PC-9 (cell line): ENCODE data around the gene VASP. TPM values are rescaled to one million over a fixed set of nuclear protein-coding genes. Genes with fewer than 3 reads are reported as not detected.

ENCODE experiments used
- BruUV-seq: library from RNA; stranded (reverse); fragments of 400-500 nt; replicated peaks from 2 replicates; lab custom pipeline; 2021; lab: Mats Ljungman, UMichigan
- CTCF ChIA-PET: fragments of 300-600 bp; sonication (Branson Sonifier 250); formaldehyde crosslinking; loops from one replicate; lab custom pipeline; 2022; ENCODE audit warnings: antibody characterized with exemption; lab: Charles Lee
- POLR2A ChIA-PET: fragments of 300-600 bp; sonication (Branson Sonifier 250); formaldehyde crosslinking; loops from one replicate; lab custom pipeline; 2022; ENCODE audit warnings: antibody characterized with exemption; ENCODE audit not compliant: unreplicated experiment; lab: Charles Lee
- DNase-seq, 2 experiments: peaks; one replicate each; pipeline versions ENCODE4 v3.0.0 to v3.0.0-alpha.2; 2015 to 2022; ENCODE audit warnings: mixed read lengths in 1 of 2
- H2AFZ ChIP-seq: fragments of 200-600 bp; sonication (generic); 2 replicates; pipeline ENCODE4 v1.8.1; 2017; ENCODE audit warnings: antibody characterized with exemption
- H3F3A ChIP-seq: fragments of 200-600 bp; sonication (generic); 2 replicates; pipeline ENCODE4 v1.8.1; 2017; ENCODE audit warnings: antibody characterized with exemption, mild to moderate bottlenecking, low read depth; ENCODE audit not compliant: insufficient read depth
- H3K27ac ChIP-seq: fragments of 200-600 bp; sonication (generic); 2 replicates; pipeline ENCODE4 v1.6.1; 2016; ENCODE audit warnings: mixed run types
- H3K27me3 ChIP-seq: fragments of 200-600 bp; sonication (generic); 2 replicates; pipeline ENCODE4 v1.6.1; 2016; ENCODE audit warnings: low read depth, mixed run types; ENCODE audit not compliant: insufficient read depth
- H3K36me3 ChIP-seq: fragments of 200-600 bp; sonication (generic); 2 replicates; pipeline ENCODE4 v1.6.1; 2016; ENCODE audit warnings: low read depth, mixed run types
- H3K4me1 ChIP-seq: fragments of 200-600 bp; sonication (generic); replicated peaks from 2 replicates; pipeline ENCODE4 v1.6.1; 2016; ENCODE audit warnings: mixed run types; ENCODE audit not compliant: insufficient read depth
- H3K4me2 ChIP-seq: fragments of 200-600 bp; sonication (generic); 2 replicates; pipeline ENCODE4 v1.6.1; 2017; ENCODE audit warnings: mixed run types
- H3K4me3 ChIP-seq: fragments of 200-600 bp; sonication (generic); 2 replicates; pipeline ENCODE4 v1.6.1; 2016; ENCODE audit warnings: mixed run types
- H3K79me2 ChIP-seq: fragments of 200-600 bp; sonication (generic); 2 replicates; pipeline ENCODE4 v1.6.1; 2017; ENCODE audit warnings: low read depth, mixed run types
- H3K9me2 ChIP-seq: fragments of 200-600 bp; sonication (generic); 2 replicates; pipeline ENCODE4 v1.8.1; 2017; ENCODE audit warnings: mild to moderate bottlenecking; ENCODE audit not compliant: insufficient read depth
- H3K9me3 ChIP-seq: fragments of 200-600 bp; sonication (generic); 2 replicates; pipeline ENCODE4 v1.8.1; 2016; ENCODE audit warnings: low read depth; ENCODE audit not compliant: insufficient read depth
- H4K20me1 ChIP-seq: fragments of 200-600 bp; sonication (generic); 2 replicates; pipeline ENCODE4 v1.8.1; 2017; ENCODE audit not compliant: insufficient read depth
- CTCF ChIP-seq: fragments of 200-600 bp; sonication (generic); conservative IDR thresholded peaks from 2 replicates; pipeline ENCODE4 v1.6.1; 2017; ENCODE audit warnings: mixed run types, antibody characterized with exemption, mild to moderate bottlenecking, moderate library complexity
- EZH2 ChIP-seq: fragments of 200-600 bp; sonication (generic); IDR thresholded peaks from 2 replicates; pipeline ENCODE4 v1.8.0; 2017; ENCODE audit warnings: antibody characterized with exemption, low read depth
- intact Hi-C: fragments of 100-400 bp; cut with micrococcal nuclease; formaldehyde crosslinking; loops from one replicate; pipeline ENCODE4 v1.10.0; 2022; ENCODE audit not compliant: unreplicated experiment
- total RNA-seq: library from RNA; stranded (reverse); gene quantifications from 2 replicates; pipeline ENCODE4 v1.2.3, GENCODE V29; 2021

Gene VASP
- total RNA-seq, 1 experiment from 2014 or later: 123 TPM

- Histone ChIP-seq H3K36me3 (no peaks in the 10 kb centered on the region), H3K4me3 (peak overlapping the region; percentile 97), H3K9me3 (no peaks in the 10 kb centered on the region), H2AFZ (peak overlapping the region; percentile 90), H3K4me2 (peak overlapping the region; percentile 99), H3K27ac (peak overlapping the region; percentile 95), H3K27me3 (no peaks in the 10 kb centered on the region), H4K20me1 (peaks cover 20% of the 10 kb centered on the region), H3K4me1 (peaks cover 21% of the 10 kb centered on the region), H3F3A (peaks cover 46% of the 10 kb centered on the region), H3K79me2 (peaks cover 50% of the 10 kb centered on the region), H3K9me2 (no peaks in the 10 kb centered on the region)
- TF ChIP-seq CTCF (peak; percentile 74), EZH2 (no peak)
- POLR2A ChIA-PET: no interaction called here
- CTCF ChIA-PET: interaction anchor here (0.7 to 0.8 kb wide), 2 partner anchors 171 to 377 kb away, joined by 3 read pairs; no protein-coding TSS in a partner anchor
- BruUV-seq: no TSS peak
- intact Hi-C loops: loop anchor here (1.0 to 5.0 kb wide), 2 partner anchors 78 to 136 kb away; partner anchors contain the start of gene OPA3
- peak; percentile 85 to 96 for DNase-seq
Measured at GRCh38 chr19:45506246-45506988, 862 bp upstream of the VASP start.

DNA sequence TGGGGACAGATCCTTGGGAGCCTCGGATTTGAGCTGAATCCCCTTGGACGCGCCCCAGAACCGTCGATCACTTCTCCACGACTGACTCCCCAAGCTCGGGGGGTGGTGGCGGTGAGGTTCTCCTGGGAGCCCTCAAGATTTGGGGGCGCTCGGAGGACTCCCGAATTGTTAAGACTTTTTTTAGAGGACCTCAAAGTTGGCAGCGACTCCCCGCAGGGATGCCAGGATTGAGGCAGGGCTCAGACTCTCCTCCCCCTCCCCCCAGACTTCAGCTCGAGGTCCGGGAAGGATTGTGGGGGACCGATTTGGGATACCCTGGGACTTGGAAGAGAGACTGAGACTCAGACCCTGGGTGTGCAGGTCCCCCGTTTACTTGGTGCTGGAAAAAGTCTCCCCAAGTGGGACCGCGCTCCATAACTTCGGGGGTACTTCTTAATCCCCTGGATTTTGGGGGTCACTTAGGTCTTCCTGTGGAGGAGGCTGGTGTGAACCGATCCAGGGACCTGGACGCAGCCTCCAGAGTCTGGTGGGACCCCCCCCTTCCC is 665 bp downstream of the VASP start:
- H3K4me1 ChIP-seq: peaks cover 25% of the 10 kb centered on the region
- intact Hi-C loops: loop anchor here (5.0 kb wide), 1 partner anchor 134 kb away; no protein-coding TSS in a partner anchor
- no peaks in the 10 kb centered on the region; the same call in 1 of the 2 replicates for H3K36me3 ChIP-seq
- peak overlapping the region; percentile 99 for H3K4me2 ChIP-seq
- H3K79me2 ChIP-seq: peaks cover 65% of the 10 kb centered on the region
- no peaks in the 10 kb centered on the region for H3K27me3 ChIP-seq
- ChIA-PET CTCF (no interaction called here), POLR2A (interaction anchor here (0.6 to 0.8 kb wide), 4 partner anchors 133 to 629 kb away, joined by 3 to 8 read pairs (median 5); no protein-coding TSS in a partner anchor)
- BruUV-seq: TSS peak; percentile 41
- DNase-seq: no peak
- H3F3A ChIP-seq: peaks cover 38% of the 10 kb centered on the region
- no peaks in the 10 kb centered on the region for H3K9me2 ChIP-seq
- peaks cover 33% of the 10 kb centered on the region for H4K20me1 ChIP-seq
- H2AFZ ChIP-seq: peak overlapping the region; percentile 90; the same call in 1 of the 2 replicates
- peak overlapping the region; percentile 95 for H3K27ac ChIP-seq
- H3K4me3 ChIP-seq: peak overlapping the region; percentile 97
- H3K9me3 ChIP-seq: no peaks in the 10 kb centered on the region
- no peak for TF ChIP-seq EZH2
- TF ChIP-seq CTCF: no peak

- no peak for TF ChIP-seq CTCF
- TF ChIP-seq EZH2: no peak
- DNase-seq: peak in 1 of 2 experiments; percentile 54
- no peaks in the 10 kb centered on the region for H3K9me3 ChIP-seq
- H3K27me3 ChIP-seq: no peaks in the 10 kb centered on the region
- no peaks in the 10 kb centered on the region for H3K9me2 ChIP-seq
- POLR2A ChIA-PET: interaction anchor here (0.6 to 0.8 kb wide), 4 partner anchors 108 to 630 kb away, joined by 3 to 7 read pairs (median 3); no protein-coding TSS in a partner anchor
- H3K4me3 ChIP-seq: peak overlapping the region; percentile 97
- peaks cover 36% of the 10 kb centered on the region for H3F3A ChIP-seq
- intact Hi-C loops: loop anchor here (5.0 kb wide), 1 partner anchor 134 kb away; no protein-coding TSS in a partner anchor
- H3K79me2 ChIP-seq: peaks cover 70% of the 10 kb centered on the region
- H3K4me1 ChIP-seq: peaks cover 30% of the 10 kb centered on the region
- BruUV-seq: no TSS peak
- H2AFZ ChIP-seq: peak overlapping the region; percentile 50; the same call in 1 of the 2 replicates
- no peaks in the 10 kb centered on the region; the same call in 1 of the 2 replicates for H3K36me3 ChIP-seq
- peaks cover 37% of the 10 kb centered on the region for H4K20me1 ChIP-seq
- peak overlapping the region; percentile 99 for H3K4me2 ChIP-seq
- peak overlapping the region; percentile 95 for H3K27ac ChIP-seq
- CTCF ChIA-PET: interaction anchor here (0.6 kb wide), 1 partner anchor 56 kb away, joined by 3 read pairs; no protein-coding TSS in a partner anchor
Measured at GRCh38 chr19:45508417-45508860, 1.2 kb downstream of the VASP start.
